OCI-LY1 (cell line): Measurements from ENCODE around the gene PCIF1.

ENCODE experiments used
- CTCF ChIP-seq: fragments of 200-600 bp; sonication (generic), shearing (Covaris generic); IDR thresholded peaks from 2 replicates; pipeline ENCODE4 v1.5.1; 2017; ENCODE audit warnings: mild to moderate bottlenecking, antibody characterized with exemption, low read length, moderate library complexity, mixed read lengths
- EZH2 ChIP-seq: fragments of 200-600 bp; sonication (generic), shearing (Covaris generic); IDR thresholded peaks from 2 replicates; pipeline ENCODE4 v1.8.0; 2017; ENCODE audit warnings: borderline replicate concordance, mixed run types, mild to moderate bottlenecking, antibody characterized with exemption, low read length, moderate library complexity, mixed read lengths

GRCh38 chr20:45993197-45993951, 58.9 kb downstream of the PCIF1 start:
- no peak for TF ChIP-seq CTCF
- TF ChIP-seq EZH2: no peak
